HuH-7.5 (cell line): ENCODE data around the gene GAN.
"Not testable (repeated sequence)": the region's sequence is repeated elsewhere in the genome, so short reads cannot be mapped to it uniquely, and the experiment has no call there.

Experiments
- DNase-seq: peaks from one replicate; pipeline ENCODE4 v3.0.0; 2011; ENCODE audit warnings: low spot score

GAN gene

GRCh38 chr16:81399909-81400308 is 85.1 kb downstream of the GAN start:
- no peak for DNase-seq

GRCh38 chr16:81401035-81401950 is 86.5 kb downstream of the GAN start:
- DNase-seq: no peak

- no peak for DNase-seq
Measured at GRCh38 chr16:81403208-81403600, 88.4 kb downstream of the GAN start.

GRCh38 chr16:81403601-81404391 is 89.0 kb downstream of the GAN start:
- DNase-seq: peak; percentile 95

- not testable (repeated sequence) for DNase-seq
Measured at GRCh38 chr16:81405002-81405401, 90.2 kb downstream of the GAN start.

GRCh38 chr16:81405702-81406113 is 90.9 kb downstream of the GAN start:
- peak; percentile 83 for DNase-seq

GRCh38 chr16:81408409-81408950 is 93.7 kb downstream of the GAN start:
- DNase-seq: no peak

GRCh38 chr16:81409016-81409556 is 94.3 kb downstream of the GAN start:
- DNase-seq: no peak

GRCh38 chr16:81410643-81411293 is 96.0 kb downstream of the GAN start:
- no peak for DNase-seq

- DNase-seq: no peak
Measured at GRCh38 chr16:81413245-81413990, 98.7 kb downstream of the GAN start.

- no peak for DNase-seq
Measured at GRCh38 chr16:81415751-81416150, 101.0 kb downstream of the GAN start.

- DNase-seq: no peak
Measured at GRCh38 chr16:81416749-81417148, 102.0 kb downstream of the GAN start.

- DNase-seq: no peak
Measured at GRCh38 chr16:81417210-81417609, 102.4 kb downstream of the GAN start.

- no peak for DNase-seq
Measured at GRCh38 chr16:81419806-81420205, 105.0 kb downstream of the GAN start.

- DNase-seq: no peak
Measured at GRCh38 chr16:81421126-81421525, 106.4 kb downstream of the GAN start.

- no peak for DNase-seq
Measured at GRCh38 chr16:81421536-81421935, 106.8 kb downstream of the GAN start.

- not testable (repeated sequence) for DNase-seq
Measured at GRCh38 chr16:81422153-81422552, 107.4 kb downstream of the GAN start.

GRCh38 chr16:81424771-81425170 is 110.0 kb downstream of the GAN start:
- no peak for DNase-seq

GRCh38 chr16:81427219-81427618 is 112.5 kb downstream of the GAN start:
- DNase-seq: no peak

- DNase-seq: peak; percentile 78
Measured at GRCh38 chr16:81429045-81429521, 114.3 kb downstream of the GAN start.
